HEK293 (cell line): ENCODE results near the gene ATP6V0E2.

Experiments
- ATF2 ChIP-seq: fragments of 450-650 bp; formaldehyde crosslinking; IDR thresholded peaks from 2 replicates; pipeline ENCODE4 v1.5.1; 2016; ENCODE audit warnings: missing biosample characterization, missing genetic modification characterization, low read depth
- GLIS1 ChIP-seq: fragments of 450-650 bp; formaldehyde crosslinking; IDR thresholded peaks from 2 replicates; pipeline ENCODE4 v1.5.1; 2016; ENCODE audit warnings: missing biosample characterization, missing genetic modification characterization
- KLF1 ChIP-seq: fragments of 450-650 bp; formaldehyde crosslinking; IDR thresholded peaks from 2 replicates; pipeline ENCODE4 v1.5.1; 2016; ENCODE audit warnings: missing biosample characterization, missing genetic modification characterization
- PATZ1 ChIP-seq: fragments of 450-650 bp; formaldehyde crosslinking; IDR thresholded peaks from 2 replicates; pipeline ENCODE4 v1.5.1; 2016; ENCODE audit warnings: missing biosample characterization, missing genetic modification characterization
- PBX3 ChIP-seq: sonication (generic); formaldehyde crosslinking; IDR thresholded peaks from 2 replicates; pipeline ENCODE4 v1.8.1; 2022; ENCODE audit warnings: mild to moderate bottlenecking, moderate library complexity, missing genetic modification reagents
- TRIM28 ChIP-seq: IDR thresholded peaks from 2 replicates; pipeline ENCODE4 v1.6.1; 2011; ENCODE audit warnings: low read length, control low read depth, borderline replicate concordance
- YY1 ChIP-seq: fragments of 450-650 bp; formaldehyde crosslinking; IDR thresholded peaks from 2 replicates; pipeline ENCODE4 v1.5.1; 2018; ENCODE audit warnings: missing biosample characterization, missing genetic modification characterization
- ZBTB8A ChIP-seq: fragments of 450-650 bp; formaldehyde crosslinking; IDR thresholded peaks from 2 replicates; pipeline ENCODE4 v1.5.1; 2016; ENCODE audit warnings: missing biosample characterization, missing genetic modification characterization
- ZFP3 ChIP-seq: fragments of 450-650 bp; formaldehyde crosslinking; IDR thresholded peaks from 2 replicates; pipeline ENCODE4 v1.5.1; 2016; ENCODE audit warnings: low read depth, missing biosample characterization, missing genetic modification characterization
- ZNF133 ChIP-seq: fragments of 450-650 bp; formaldehyde crosslinking; IDR thresholded peaks from 2 replicates; pipeline ENCODE4 v1.5.1; 2016; ENCODE audit warnings: missing biosample characterization, missing genetic modification characterization
- ZNF148 ChIP-seq: fragments of 450-650 bp; formaldehyde crosslinking; IDR thresholded peaks from 2 replicates; pipeline ENCODE4 v1.5.0; 2017; ENCODE audit warnings: missing biosample characterization, missing genetic modification characterization, borderline replicate concordance
- ZNF157 ChIP-seq: fragments of 450-650 bp; formaldehyde crosslinking; IDR thresholded peaks from 2 replicates; pipeline ENCODE4 v1.5.1; 2016; ENCODE audit warnings: missing biosample characterization, missing genetic modification characterization
- ZNF169 ChIP-seq: fragments of 450-650 bp; formaldehyde crosslinking; IDR thresholded peaks from 2 replicates; pipeline ENCODE4 v1.5.1; 2016; ENCODE audit warnings: missing biosample characterization, missing genetic modification characterization
- ZNF2 ChIP-seq: fragments of 450-650 bp; formaldehyde crosslinking; IDR thresholded peaks from 2 replicates; pipeline ENCODE4 v1.5.1; 2016; ENCODE audit warnings: missing biosample characterization, missing genetic modification characterization
- ZNF223 ChIP-seq: fragments of 450-650 bp; formaldehyde crosslinking; IDR thresholded peaks from 2 replicates; pipeline ENCODE4 v1.5.1; 2016; ENCODE audit warnings: missing biosample characterization, missing genetic modification characterization
- ZNF26 ChIP-seq: fragments of 450-650 bp; formaldehyde crosslinking; IDR thresholded peaks from 2 replicates; pipeline ENCODE4 v1.5.1; 2016; ENCODE audit warnings: missing biosample characterization, missing genetic modification characterization
- ZNF266 ChIP-seq: fragments of 450-650 bp; formaldehyde crosslinking; IDR thresholded peaks from 2 replicates; pipeline ENCODE4 v1.5.1; 2016; ENCODE audit warnings: missing biosample characterization, missing genetic modification characterization, low read depth
- ZNF274 ChIP-seq, 2 experiments: fragments of 200-500 bp in 1 of 2; fragments of 450-650 bp in 1 of 2; sonication (Bioruptor generic) in 1 of 2; formaldehyde crosslinking in 1 of 2; IDR thresholded peaks; 2 replicates each; pipeline versions ENCODE4 v1.5.1 to v1.6.1; 2014 to 2016; ENCODE audit warnings: borderline replicate concordance in 1 of 2, inconsistent platforms in 1 of 2, low read length in 1 of 2, missing biosample characterization in 1 of 2, missing genetic modification characterization in 1 of 2
- ZNF302 ChIP-seq: fragments of 450-650 bp; formaldehyde crosslinking; IDR thresholded peaks from 2 replicates; pipeline ENCODE4 v1.5.1; 2016; ENCODE audit warnings: missing biosample characterization, missing genetic modification characterization, low read depth
- ZNF423 ChIP-seq: fragments of 450-650 bp; formaldehyde crosslinking; IDR thresholded peaks from 2 replicates; pipeline ENCODE4 v1.5.1; 2016; ENCODE audit warnings: missing biosample characterization, missing genetic modification characterization
- ZNF501 ChIP-seq: fragments of 450-650 bp; formaldehyde crosslinking; IDR thresholded peaks from 2 replicates; pipeline ENCODE4 v1.5.1; 2016; ENCODE audit warnings: missing biosample characterization, missing genetic modification characterization
- ZNF548 ChIP-seq: fragments of 450-650 bp; formaldehyde crosslinking; IDR thresholded peaks from 2 replicates; pipeline ENCODE4 v1.5.1; 2016; ENCODE audit warnings: missing biosample characterization, missing genetic modification characterization
- TF ChIP-seq, protein P1 (sequence below): fragments of 450-650 bp; formaldehyde crosslinking; IDR thresholded peaks from 2 replicates; pipeline ENCODE4 v1.5.1; 2016; ENCODE audit warnings: missing biosample characterization, missing genetic modification characterization
- TF ChIP-seq, protein P2 (sequence below): fragments of 450-650 bp; formaldehyde crosslinking; IDR thresholded peaks from 2 replicates; pipeline ENCODE4 v1.5.1; 2017; ENCODE audit warnings: missing biosample characterization, missing genetic modification characterization
- TF ChIP-seq, protein P3 (sequence below): fragments of 450-650 bp; formaldehyde crosslinking; IDR thresholded peaks from 2 replicates; pipeline ENCODE4 v1.5.1; 2016; ENCODE audit warnings: missing biosample characterization, missing genetic modification characterization

The ATP6V0E2 gene

DNA sequence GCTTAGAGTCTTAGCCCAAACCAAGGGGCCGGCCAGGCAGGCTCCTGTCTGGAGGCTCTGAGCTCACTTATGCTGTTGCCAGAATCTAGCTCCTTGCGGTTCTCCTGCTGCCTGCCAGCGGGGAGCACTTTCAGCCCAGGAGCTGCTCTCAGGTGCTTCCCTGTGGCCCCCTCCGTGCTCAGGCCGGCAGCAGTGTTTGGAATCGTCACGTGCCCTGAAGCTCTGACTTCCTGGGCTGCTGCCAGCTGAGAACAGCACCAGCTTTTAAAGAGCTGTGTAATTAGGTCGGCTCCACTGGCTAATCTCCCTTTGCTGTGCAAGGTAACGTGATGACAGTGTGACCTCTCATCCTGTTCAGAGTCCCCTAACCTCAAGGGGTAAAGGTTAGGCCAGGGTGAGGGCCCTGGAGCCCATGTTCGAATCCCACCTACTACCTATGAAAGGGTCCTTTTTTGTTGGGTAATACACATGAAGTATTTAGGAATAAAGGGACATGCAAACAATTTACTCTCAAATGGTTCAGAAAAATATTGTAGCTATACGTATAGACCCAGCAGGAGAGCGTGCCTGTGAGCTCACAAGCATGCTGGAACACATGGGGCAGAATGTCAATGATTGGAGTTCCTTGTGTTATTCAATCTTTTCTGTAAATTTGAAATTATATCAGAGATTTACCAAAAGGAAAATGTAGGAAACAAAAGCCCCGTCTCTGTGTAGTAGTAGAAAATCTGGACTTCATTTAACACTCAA lies 19.0 kb upstream of the ATP6V0E2 start (continued):
- no peak for TF ChIP-seq ZNF274 (IDR thresholded peaks at IDR 0.05; ENCODE audit: low read length)
- no peak for TF ChIP-seq ZNF274 (tag by site-specific recombination; IDR thresholded peaks at IDR 0.05; ENCODE audit: borderline replicate concordance)
- no peak for TF ChIP-seq ATF2 (tag by site-specific recombination)
- no peak for TF ChIP-seq ZNF501 (tag by site-specific recombination)
- TF ChIP-seq, protein P1, sequence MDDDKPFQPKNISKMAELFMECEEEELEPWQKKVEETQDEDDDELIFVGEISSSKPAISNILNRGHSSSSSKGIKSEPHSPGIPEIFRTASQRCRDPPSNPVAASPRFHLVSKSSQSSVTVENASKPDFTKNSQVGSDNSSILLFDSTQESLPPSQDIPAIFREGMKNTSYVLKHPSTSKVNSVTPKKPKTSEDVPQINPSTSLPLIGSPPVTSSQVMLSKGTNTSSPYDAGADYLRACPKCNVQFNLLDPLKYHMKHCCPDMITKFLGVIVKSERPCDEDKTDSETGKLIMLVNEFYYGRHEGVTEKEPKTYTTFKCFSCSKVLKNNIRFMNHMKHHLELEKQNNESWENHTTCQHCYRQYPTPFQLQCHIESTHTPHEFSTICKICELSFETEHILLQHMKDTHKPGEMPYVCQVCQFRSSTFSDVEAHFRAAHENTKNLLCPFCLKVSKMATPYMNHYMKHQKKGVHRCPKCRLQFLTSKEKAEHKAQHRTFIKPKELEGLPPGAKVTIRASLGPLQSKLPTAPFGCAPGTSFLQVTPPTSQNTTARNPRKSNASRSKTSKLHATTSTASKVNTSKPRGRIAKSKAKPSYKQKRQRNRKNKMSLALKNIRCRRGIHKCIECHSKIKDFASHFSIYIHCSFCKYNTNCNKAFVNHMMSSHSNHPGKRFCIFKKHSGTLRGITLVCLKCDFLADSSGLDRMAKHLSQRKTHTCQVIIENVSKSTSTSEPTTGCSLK, result no peak
- TF ChIP-seq, protein P2, sequence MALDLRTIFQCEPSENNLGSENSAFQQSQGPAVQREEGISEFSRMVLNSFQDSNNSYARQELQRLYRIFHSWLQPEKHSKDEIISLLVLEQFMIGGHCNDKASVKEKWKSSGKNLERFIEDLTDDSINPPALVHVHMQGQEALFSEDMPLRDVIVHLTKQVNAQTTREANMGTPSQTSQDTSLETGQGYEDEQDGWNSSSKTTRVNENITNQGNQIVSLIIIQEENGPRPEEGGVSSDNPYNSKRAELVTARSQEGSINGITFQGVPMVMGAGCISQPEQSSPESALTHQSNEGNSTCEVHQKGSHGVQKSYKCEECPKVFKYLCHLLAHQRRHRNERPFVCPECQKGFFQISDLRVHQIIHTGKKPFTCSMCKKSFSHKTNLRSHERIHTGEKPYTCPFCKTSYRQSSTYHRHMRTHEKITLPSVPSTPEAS (tag by site-specific recombination), result no peak
- TF ChIP-seq ZNF148 (tag by site-specific recombination), result no peak
- TF ChIP-seq, protein P3, sequence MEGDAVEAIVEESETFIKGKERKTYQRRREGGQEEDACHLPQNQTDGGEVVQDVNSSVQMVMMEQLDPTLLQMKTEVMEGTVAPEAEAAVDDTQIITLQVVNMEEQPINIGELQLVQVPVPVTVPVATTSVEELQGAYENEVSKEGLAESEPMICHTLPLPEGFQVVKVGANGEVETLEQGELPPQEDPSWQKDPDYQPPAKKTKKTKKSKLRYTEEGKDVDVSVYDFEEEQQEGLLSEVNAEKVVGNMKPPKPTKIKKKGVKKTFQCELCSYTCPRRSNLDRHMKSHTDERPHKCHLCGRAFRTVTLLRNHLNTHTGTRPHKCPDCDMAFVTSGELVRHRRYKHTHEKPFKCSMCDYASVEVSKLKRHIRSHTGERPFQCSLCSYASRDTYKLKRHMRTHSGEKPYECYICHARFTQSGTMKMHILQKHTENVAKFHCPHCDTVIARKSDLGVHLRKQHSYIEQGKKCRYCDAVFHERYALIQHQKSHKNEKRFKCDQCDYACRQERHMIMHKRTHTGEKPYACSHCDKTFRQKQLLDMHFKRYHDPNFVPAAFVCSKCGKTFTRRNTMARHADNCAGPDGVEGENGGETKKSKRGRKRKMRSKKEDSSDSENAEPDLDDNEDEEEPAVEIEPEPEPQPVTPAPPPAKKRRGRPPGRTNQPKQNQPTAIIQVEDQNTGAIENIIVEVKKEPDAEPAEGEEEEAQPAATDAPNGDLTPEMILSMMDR (tag by site-specific recombination), result no peak
- peak; percentile 19; the same call in 1 of the 2 replicates for TF ChIP-seq ZNF423 (tag by site-specific recombination)
- TF ChIP-seq ZNF26 (tag by site-specific recombination), result no peak
- TF ChIP-seq ZNF157 (tag by site-specific recombination), result no peak
- TF ChIP-seq ZNF169 (tag by site-specific recombination), result no peak
- peak; percentile 66 for TF ChIP-seq ZBTB8A (tag by site-specific recombination)
- no peak for TF ChIP-seq ZNF133
- TF ChIP-seq PBX3 (CRISPR knock-in tag), result 0 out of 2 replicates have a peak, but pooled peaks have one; percentile 41
- TF ChIP-seq ZFP3, result no peak
- no peak for TF ChIP-seq ZNF266 (tag by site-specific recombination)
- no peak for TF ChIP-seq YY1 (tag by site-specific recombination)
- TF ChIP-seq GLIS1, result peak; percentile 83
- TF ChIP-seq PATZ1, result peak; percentile 91
- no peak for TF ChIP-seq ZNF302 (tag by site-specific recombination)
- no peak for TF ChIP-seq ZNF2 (tag by site-specific recombination)
- no peak for TF ChIP-seq ZNF548 (tag by site-specific recombination)
- TF ChIP-seq TRIM28, result peak; percentile 94
- TF ChIP-seq ZNF223 (tag by site-specific recombination), result no peak
- TF ChIP-seq KLF1 (tag by site-specific recombination), result no peak
